ENCODE results near the gene PLXDC1.

The PLXDC1 gene

GRCh38 chr17:39151943-39152818 lies 744 bp upstream of the PLXDC1 start:
- TF ChIP-seq FOXP2 (optimal IDR thresholded peaks at IDR 0.05; ENCODE audit: borderline replicate concordance, extremely low read depth, extremely low read length, insufficient read depth) = no peak
- no peak for TF ChIP-seq SIN3A (IDR thresholded peaks at IDR 0.05; ENCODE audit: borderline replicate concordance, insufficient read depth, low read length)
- no peak for TF ChIP-seq POLR2AphosphoS5 (IDR thresholded peaks at IDR 0.05; ENCODE audit: low read depth, low read length)

- no peak for TF ChIP-seq FOXP2 (optimal IDR thresholded peaks at IDR 0.05; ENCODE audit: borderline replicate concordance, extremely low read depth, extremely low read length, insufficient read depth)
- TF ChIP-seq POLR2AphosphoS5 (IDR thresholded peaks at IDR 0.05; ENCODE audit: low read depth, low read length) = no peak
- no peak for TF ChIP-seq SIN3A (IDR thresholded peaks at IDR 0.05; ENCODE audit: borderline replicate concordance, insufficient read depth, low read length)
- TF ChIP-seq TAF1 (IDR thresholded peaks at IDR 0.05; ENCODE audit: borderline replicate concordance, insufficient read depth, low read length) = no peak
- no peak for TF ChIP-seq REST (IDR thresholded peaks at IDR 0.05; ENCODE audit: insufficient read depth in 1 of 2, low read depth in 2 of 2, low read length in 2 of 2)
Measured at GRCh38 chr17:39150795-39151149, 665 bp downstream of the PLXDC1 start.

GRCh38 chr17:39150104-39150634 lies 1.3 kb downstream of the PLXDC1 start:
- no peak for TF ChIP-seq FOXP2 (optimal IDR thresholded peaks at IDR 0.05; ENCODE audit: borderline replicate concordance, extremely low read depth, extremely low read length, insufficient read depth)
- no peak for TF ChIP-seq POLR2AphosphoS5 (IDR thresholded peaks at IDR 0.05; ENCODE audit: low read depth, low read length)
- no peak for TF ChIP-seq TAF1 (IDR thresholded peaks at IDR 0.05; ENCODE audit: borderline replicate concordance, insufficient read depth, low read length)
- TF ChIP-seq SIN3A (IDR thresholded peaks at IDR 0.05; ENCODE audit: borderline replicate concordance, insufficient read depth, low read length) = no peak
- no peak for TF ChIP-seq REST (IDR thresholded peaks at IDR 0.05; ENCODE audit: insufficient read depth in 1 of 2, low read depth in 2 of 2, low read length in 2 of 2)

GRCh38 chr17:39147221-39148185 lies 3.9 kb downstream of the PLXDC1 start:
- TF ChIP-seq REST (IDR thresholded peaks at IDR 0.05; ENCODE audit: insufficient read depth in 1 of 2, low read depth in 2 of 2, low read length in 2 of 2) (no peak), TAF1 (IDR thresholded peaks at IDR 0.05; ENCODE audit: borderline replicate concordance, insufficient read depth, low read length) (no peak), SIN3A (IDR thresholded peaks at IDR 0.05; ENCODE audit: borderline replicate concordance, insufficient read depth, low read length) (no peak), POLR2AphosphoS5 (IDR thresholded peaks at IDR 0.05; ENCODE audit: low read depth, low read length) (no peak), FOXP2 (optimal IDR thresholded peaks at IDR 0.05; ENCODE audit: borderline replicate concordance, extremely low read depth, extremely low read length, insufficient read depth) (no peak)

- TF ChIP-seq TAF1 (IDR thresholded peaks at IDR 0.05; ENCODE audit: borderline replicate concordance, insufficient read depth, low read length) (no peak), REST (IDR thresholded peaks at IDR 0.05; ENCODE audit: insufficient read depth in 1 of 2, low read depth in 2 of 2, low read length in 2 of 2) (no peak), FOXP2 (optimal IDR thresholded peaks at IDR 0.05; ENCODE audit: borderline replicate concordance, extremely low read depth, extremely low read length, insufficient read depth) (no peak), POLR2AphosphoS5 (IDR thresholded peaks at IDR 0.05; ENCODE audit: low read depth, low read length) (no peak), SIN3A (IDR thresholded peaks at IDR 0.05; ENCODE audit: borderline replicate concordance, insufficient read depth, low read length) (no peak)
Measured at GRCh38 chr17:39146273-39146672, 5.2 kb downstream of the PLXDC1 start.
